Stimulated activated CD4-positive, alpha-beta T cell treated with anti-CD3 and anti-CD28 coated beads, TNF-alpha, amount 100 ng/mL, for 24 hours (primary cell): ENCODE measurements around the gene PRKCZ.
A peak's percentile ranks its signal among the peaks of the same experiment; 100 is the strongest.

Source experiments
- DNase-seq, 3 experiments: peaks; one replicate each; pipeline ENCODE4 v3.0.0-alpha.2; 2020; ENCODE audit warnings: low read depth in 3 of 3

PRKCZ gene

DNA sequence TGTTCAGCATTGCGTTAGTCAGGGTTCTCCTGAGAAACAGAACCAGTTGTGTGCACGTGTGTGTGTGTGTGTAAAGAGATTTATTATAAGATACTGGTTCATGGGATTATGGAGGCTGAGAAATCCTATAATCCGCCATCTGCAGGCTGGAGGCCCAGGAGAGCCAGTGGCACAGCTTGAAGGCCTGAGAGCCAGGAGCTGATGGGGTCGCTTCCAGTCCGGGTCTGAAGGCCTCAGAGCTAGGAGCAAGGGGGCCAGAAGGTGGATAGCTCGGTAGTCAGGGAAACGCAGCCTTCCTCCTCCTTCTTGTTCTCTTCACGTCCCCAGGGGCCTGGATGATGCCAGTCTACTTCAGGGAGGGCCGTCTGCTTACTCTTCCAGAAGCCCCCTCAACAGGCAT is 106.7 kb downstream of the PRKCZ start:
- no peak for DNase-seq

GRCh38 chr1:2157856-2158255 is 107.6 kb downstream of the PRKCZ start:
- no peak for DNase-seq

- no peak for DNase-seq
These were observed 108.1 kb downstream of the PRKCZ start for GRCh38 chr1:2158272-2158671.

GRCh38 chr1:2159124-2159523 is 108.9 kb downstream of the PRKCZ start:
- DNase-seq, result no peak

DNA sequence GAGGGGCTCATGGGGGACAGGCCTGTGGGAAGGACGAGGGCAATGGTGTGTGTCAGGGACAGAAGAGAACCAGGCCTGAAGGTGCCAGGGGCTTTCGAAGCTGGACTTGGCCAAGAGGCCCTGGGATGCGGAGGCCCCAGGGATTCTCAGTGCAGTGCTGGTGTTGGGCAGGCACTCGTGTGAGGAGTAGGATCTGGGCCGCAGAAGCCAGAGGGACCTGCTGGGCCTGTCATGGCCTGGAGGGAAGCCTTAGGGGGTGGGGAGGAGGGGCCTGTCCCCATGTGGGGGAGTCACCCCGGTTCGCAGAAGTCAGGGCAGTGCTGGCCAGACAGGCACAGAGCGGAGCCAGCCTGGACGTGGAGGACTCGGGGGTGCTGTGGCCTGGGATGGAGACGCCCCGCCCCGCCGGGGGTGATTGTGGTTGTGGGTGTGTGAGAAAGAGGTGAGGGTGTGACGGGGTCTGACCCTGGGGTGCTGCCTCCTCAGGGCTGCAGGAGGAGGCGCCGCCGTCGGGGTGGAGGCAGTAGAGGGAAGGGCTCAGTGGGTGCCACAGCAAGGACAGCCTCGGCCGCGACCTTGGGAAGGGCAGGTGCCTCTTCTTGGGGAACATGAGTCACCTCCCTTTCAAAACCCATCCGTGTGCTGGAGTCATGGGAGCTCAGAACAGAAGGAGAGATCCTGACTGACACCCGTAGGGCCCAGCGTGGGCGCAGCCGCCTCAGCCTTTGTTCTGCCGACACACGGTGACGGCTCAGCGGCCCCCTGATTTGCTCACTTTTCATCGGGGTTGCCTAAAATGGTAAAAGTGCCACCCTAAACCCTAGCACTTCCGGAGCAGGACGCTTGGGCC is 110.5 kb downstream of the PRKCZ start:
- DNase-seq, result no peak

DNA sequence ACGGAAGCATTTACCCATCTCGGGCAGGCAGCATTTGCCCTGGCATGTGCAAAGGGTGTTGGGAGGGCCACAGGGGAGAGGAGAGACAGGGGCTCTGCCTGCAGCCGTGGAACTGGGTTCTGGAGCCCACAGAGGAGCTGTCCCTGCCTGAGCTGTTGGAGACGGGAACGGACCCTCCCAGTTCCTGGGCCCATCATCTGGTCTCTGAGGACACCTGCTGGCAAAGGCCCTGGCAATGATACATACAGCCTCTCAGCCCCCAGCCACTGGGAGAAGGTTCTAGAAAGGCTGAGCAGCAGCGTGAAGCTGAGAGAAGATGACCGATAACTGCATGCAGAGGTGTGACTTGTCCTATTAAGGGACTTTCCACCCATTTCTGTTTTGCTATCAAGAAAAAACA is 113.0 kb downstream of the PRKCZ start:
- no peak for DNase-seq

GRCh38 chr1:2165646-2166045 is 115.4 kb downstream of the PRKCZ start:
- no peak for DNase-seq

DNA sequence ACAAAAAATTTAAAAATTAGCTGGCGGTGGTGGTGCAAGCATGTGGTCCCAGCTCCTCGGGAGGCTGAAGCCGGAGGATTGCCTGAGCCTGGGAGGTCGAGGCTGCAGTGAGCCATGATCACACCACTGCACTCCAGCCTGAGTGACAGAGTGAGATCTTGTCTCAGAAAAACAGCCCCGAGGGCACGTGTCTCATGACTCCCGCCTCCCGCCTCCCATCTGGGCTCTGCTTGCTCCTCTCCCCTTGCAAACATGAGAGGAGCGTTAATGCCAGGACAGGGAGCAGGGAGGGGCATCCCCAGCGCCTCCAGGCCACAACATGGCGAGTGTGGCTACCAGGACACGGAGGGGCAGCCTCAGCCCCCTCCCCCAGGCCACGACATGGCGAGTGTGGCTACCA is 116.0 kb downstream of the PRKCZ start:
- no peak for DNase-seq

DNA sequence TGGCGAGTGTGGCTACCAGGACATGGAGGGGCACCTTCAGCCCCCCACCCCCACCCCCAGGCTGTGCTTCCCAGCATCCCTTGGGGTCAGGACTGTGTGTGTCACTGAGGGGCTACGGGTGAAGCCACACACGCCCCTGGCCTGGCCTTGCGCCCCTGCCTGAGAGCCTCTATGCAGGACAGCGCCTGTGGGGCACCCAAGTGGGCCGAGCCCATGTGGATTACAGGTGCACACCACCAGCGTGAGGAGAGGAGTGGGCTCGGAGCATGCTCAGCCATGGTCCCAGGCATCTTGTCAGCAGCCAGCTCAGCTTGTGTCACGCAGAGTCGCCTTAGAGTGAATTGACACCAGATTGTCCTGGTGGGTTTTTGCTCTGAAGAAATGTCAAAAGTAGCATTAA is 116.5 kb downstream of the PRKCZ start:
- DNase-seq, result no peak

- no peak for DNase-seq
These were observed 117.9 kb downstream of the PRKCZ start for GRCh38 chr1:2168090-2168489.

DNA sequence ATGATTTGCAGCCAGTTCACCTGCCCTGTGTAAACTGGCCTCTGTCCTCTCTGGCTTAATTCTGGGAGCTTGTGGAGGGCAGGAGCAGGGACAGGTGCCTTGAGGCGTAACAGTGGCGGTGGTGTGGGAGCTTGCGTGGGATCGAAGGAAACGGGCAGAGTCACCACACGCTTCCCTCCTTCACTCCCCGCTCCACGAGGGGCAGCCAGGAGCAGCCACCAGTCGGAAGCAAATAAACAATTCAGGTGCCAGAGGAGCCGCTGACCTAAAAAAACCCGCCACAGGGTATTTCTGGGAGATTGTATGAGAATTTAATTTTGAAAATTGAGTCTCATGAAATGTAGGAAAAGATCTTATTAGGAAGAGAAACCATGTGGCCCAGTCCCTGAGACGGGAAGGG is 118.3 kb downstream of the PRKCZ start:
- DNase-seq, result no peak

- no peak for DNase-seq
These were observed 119.1 kb downstream of the PRKCZ start for GRCh38 chr1:2169200-2169836.

GRCh38 chr1:2170211-2170610 is 120.0 kb downstream of the PRKCZ start:
- DNase-seq, result no peak

GRCh38 chr1:2172012-2172411 is 121.8 kb downstream of the PRKCZ start:
- DNase-seq, result no peak

DNA sequence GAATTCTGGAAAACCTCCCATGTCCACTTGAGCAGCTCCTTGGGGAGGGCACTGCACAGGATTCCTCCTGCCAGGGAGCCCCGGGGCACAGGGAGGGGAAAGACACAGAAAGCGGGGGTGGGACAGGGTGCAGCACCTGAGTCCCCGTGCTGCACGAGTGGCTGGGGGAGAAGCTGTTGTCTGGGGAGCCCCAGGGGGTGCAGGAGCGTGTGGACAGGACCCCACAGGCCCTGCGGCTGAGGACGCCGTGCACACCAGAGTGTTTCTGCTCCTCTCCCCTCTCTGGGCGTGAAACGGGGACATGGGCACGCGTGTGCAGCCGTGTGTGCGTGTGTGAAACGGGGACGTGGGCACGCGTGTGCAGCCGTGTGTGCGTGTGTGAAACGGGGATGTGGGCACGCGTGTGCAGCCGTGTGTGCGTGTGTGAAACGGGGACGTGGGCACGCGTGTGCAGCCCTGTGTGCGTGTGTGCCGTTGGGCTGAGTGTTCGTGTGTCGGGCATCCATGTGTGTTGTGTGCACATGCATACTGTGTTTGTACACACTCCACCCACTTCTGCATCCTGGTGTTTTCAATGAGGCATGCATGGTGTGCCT is 122.4 kb downstream of the PRKCZ start:
- DNase-seq, result no peak

- no peak for DNase-seq
These were observed 123.5 kb downstream of the PRKCZ start for GRCh38 chr1:2173546-2174347.

DNA sequence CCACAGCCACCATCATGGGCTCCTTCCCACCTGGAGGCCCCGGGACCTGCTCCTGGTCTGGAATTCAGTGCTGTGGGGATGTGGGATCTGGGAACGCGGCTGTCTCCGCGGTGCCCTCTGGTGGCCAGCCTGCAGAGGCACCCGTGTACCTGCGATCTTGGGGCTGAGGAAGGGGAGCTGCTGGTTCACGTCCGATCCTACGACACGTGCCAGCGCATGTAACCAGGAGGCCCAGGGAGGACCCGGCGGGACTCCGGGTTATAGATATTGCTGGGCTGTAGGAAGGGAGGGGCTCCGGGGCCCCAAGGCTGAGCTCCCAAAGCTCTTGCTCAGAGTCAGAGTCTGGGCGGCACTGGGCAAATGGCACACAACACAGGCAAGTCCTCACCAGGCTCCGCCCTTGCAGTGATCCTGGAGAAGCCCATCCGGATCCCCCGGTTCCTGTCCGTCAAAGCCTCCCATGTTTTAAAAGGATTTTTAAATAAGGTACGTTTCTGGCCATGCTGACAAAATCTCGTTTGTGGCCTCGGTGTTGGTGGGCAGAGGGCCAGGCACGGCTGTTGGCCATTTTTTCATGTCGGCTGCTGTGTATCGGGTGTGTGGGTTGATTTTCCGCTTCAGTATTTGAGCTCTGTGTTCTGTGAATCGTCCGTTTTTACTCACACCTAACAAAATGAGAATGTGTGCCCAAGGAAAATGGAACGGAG is 124.3 kb downstream of the PRKCZ start:
- peak in 1 of 3 experiments; percentile 40 for DNase-seq

- DNase-seq, result no peak
These were observed 124.8 kb downstream of the PRKCZ start for GRCh38 chr1:2175055-2175414.

GRCh38 chr1:2175681-2176454 is 125.7 kb downstream of the PRKCZ start:
- DNase-seq, result no peak

- no peak for DNase-seq
These were observed 126.4 kb downstream of the PRKCZ start for GRCh38 chr1:2176615-2177014.

- DNase-seq, result no peak
These were observed 127.3 kb downstream of the PRKCZ start for GRCh38 chr1:2177541-2177940.
